Stimulated activated CD4-positive, alpha-beta T cell treated with anti-CD3 and anti-CD28 coated beads, TNF-alpha, amount 100 ng/mL, for 48 hours (primary cell): Measurements from ENCODE around the gene SPO11.

Experiments used
- DNase-seq, 3 donors: peaks; one replicate each; pipeline ENCODE4 v3.0.0-alpha.2; 2020; ENCODE audit warnings: low read depth in 3 of 3

Gene SPO11, protein sequence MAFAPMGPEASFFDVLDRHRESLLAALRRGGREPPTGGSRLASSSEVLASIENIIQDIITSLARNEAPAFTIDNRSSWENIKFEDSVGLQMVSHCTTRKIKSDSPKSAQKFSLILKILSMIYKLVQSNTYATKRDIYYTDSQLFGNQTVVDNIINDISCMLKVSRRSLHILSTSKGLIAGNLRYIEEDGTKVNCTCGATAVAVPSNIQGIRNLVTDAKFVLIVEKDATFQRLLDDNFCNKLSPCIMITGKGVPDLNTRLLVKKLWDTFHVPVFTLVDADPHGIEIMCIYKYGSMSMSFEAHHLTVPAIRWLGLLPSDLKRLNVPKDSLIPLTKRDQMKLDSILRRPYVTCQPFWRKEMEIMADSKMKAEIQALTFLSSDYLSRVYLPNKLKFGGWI

DNA sequence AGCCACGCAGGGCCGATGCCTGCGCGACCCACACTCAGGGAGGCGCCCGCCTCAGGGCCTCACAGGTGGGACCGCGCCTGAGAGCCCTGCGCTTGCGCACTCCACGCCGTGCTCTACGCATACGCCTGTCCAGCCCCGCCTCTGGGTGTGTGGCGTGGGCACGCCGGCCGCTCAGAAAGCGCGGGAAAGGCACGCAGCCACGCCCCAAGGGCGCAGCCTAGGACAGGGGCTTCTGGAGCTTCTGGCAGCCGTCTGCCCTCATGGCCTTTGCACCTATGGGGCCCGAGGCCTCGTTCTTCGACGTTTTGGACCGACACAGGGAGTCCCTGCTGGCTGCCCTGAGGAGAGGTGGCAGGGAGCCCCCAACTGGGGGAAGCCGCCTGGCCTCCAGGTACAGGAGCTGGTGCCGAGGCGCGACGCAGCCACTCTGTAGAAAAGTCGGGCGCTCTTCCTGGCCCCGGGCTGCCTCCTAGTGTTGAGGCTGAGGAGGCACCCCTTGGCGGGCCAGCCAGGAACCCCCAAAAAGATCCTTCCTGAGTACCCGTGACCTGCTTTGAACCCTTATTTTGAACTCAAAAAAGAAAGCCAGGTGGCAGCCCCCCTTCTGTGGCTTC lies at the start of gene SPO11:
SPO11 (plus strand) TSS at position 196 of the 614 bp plus-strand sequence; CDS start at position 261, 65 bp downstream.
- no peak for DNase-seq

DNA sequence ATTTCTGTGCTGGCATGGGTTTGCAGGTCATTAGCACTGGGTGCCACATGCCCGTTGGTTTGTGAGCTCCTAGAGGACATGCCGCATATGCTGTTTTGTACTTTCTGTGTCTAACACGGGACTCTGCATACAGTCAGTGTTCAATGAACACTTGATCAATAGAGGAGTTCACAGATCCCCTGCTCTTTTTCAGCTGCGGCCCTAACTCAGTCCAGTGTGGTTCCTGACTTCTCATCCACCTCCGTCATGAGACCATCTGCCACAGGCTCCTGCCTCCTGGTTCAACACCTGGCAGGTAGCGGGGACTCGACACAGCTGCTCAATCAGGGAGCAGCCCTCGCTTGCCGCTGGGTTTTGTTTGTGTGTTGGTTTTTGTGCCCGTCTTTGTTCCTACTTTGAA lies 49.4 kb upstream of the SPO11 start:
- DNase-seq: no peak

DNA sequence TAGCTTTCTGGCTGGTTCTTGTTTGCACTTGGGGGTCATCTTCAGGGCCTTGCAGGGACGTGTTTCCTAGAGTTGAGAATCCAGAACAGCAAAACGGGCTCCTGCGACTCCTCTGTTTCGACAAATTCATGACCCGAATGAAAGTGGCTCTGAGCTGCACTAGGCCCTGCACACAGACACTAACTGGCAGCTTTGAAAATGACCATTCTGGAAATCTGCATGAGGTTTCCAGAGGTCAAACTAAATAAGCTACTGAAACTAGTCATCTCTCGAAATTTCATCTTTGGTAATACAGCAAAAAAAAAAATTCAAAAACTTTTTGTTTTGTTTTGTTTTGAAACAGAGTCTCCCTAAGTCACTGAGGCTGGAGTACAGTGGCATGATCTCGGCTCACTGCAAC lies 47.7 kb upstream of the SPO11 start:
- no peak for DNase-seq

DNA sequence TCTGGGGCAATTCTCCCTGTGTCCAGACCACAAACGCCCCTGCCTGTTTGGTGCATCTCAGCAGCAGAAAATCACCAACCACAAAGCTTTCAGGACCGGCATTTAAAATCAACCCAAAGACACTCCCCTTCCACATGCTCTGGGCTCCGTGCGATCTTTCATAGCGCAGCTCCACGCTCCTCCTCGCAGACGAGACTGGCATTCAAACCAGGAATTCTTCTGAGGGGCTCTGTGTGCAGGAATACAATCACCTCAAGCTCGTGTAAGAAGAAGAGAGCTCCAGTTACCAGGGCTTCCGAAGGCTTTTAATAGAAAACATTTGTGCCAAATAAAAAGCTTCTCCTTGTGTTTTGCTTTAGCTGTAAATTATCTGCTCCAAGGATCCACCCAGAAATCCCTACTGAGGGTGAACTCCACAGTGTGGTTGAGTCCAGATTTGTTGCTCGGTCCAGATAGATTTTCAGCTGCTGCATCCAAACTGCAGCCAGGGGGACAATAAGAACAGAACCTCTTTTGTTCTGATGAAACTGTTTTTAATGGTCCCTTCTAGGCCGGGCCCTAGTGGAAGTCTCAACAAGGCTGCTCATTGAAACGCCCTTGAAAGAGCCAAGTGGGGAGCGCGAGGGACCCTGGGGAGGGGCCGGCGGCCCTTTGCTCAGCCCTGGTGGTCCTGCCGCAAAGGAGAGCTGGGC lies 46.8 kb upstream of the SPO11 start:
- no peak for DNase-seq

DNA sequence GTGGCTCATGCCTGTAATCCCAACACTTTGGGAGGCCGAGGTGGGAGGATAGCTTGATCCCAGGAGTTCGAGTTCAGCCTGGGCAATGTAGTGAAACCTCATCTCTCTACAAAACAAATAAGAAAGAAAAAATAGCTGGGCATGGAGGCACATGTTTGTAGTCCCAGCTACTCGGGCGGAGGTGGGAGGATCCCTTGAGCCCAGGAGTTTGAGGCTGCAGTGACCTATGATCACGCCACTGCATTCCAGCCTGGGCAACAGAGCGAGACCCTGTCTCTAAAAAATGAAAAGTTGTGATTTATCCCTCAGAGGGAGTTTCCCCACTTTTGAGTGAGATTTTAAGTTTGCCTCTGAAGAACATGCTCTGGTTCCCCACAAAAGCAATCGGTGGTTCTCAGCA lies 45.7 kb upstream of the SPO11 start:
- no peak for DNase-seq

DNA sequence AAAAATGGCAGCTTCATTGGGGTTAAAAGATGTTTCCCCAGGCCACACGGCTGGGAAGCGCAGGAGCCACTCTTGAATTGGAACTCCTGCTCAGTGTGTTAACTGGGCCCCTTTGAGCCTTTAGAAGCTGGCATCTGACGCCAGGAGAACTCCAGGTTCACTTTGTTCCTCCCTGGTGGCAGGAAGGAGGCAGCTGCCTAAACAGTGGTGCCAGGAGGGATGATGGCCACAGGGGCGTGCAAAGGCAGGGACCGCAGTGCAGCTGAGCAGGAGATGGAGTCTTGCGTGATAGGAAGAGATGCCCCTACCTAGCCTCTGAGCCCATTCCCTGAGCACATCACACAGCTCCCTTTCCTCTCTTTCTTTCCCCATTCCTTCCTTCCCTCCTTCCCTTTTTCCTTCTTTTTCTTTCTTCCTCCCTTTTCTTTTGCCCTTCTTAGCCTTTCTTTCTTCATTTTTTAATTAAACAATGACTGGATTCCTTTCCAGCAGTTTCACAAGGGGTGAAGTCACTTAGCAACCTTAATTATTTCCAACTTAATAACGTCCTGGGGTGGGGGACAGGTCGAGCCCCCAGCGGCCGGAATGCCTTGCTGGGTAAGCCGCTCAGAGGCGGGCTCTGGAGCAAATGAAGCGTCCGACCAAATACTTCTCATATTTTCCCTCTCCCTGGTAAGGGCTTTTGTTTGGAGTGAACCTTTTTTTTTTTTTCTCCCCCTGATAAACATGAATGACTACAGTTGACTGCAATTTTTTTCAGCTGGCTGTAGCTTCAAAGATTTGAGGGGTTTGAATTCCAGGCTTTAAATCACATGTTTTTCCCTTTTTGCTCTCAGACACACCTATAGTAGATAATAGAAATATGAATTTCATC lies 42.4 kb upstream of the SPO11 start:
- no peak for DNase-seq

DNA sequence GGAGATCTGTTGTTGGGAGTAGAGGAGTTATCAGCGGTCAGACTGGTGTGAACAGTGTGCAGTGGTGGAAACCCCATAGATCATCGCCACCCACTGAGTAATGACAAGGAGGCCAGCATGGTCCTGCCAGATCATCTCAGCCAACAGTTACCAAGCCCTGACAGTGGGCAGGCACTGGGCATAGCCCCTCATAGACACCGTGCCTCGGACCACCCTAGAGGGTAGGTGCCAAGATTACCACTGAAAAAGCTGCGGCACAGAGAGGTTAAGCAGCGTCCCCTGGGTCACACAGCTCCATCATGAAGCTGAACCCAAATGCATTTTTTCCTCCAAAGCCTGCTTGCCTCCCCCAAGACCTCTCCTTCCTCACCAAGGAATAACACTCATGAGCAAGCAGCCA lies 41.7 kb upstream of the SPO11 start:
- DNase-seq: no peak

DNA sequence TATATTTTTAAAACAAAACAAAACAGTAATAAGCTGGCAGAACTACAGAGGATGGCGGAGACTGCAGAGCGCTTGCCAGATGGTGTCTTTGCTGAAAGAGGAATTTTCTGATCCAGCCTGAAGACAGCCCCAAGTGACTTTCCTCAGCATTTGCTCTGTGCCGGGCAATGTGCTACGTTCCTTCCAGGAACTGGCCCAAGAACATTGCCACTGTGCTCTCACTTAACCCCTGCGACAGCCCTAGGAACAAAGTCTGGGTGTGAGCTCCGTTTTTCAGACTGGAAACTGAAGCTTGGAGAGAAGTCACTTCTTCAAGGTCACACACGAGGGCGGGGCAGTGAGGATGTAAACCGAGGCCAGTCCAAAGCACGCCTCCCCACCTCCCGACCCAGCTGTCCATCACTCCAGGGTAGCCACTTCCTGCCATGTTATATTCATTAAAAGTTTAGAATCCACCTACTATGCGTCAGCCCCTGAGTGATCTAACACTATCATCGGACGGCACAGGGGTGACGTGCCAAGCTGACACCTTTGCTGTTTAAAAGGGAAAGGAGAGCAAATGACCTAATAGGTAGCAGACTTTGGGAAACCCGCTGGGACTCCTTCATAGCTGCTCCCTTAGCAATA lies 40.8 kb upstream of the SPO11 start:
- DNase-seq: no peak

DNA sequence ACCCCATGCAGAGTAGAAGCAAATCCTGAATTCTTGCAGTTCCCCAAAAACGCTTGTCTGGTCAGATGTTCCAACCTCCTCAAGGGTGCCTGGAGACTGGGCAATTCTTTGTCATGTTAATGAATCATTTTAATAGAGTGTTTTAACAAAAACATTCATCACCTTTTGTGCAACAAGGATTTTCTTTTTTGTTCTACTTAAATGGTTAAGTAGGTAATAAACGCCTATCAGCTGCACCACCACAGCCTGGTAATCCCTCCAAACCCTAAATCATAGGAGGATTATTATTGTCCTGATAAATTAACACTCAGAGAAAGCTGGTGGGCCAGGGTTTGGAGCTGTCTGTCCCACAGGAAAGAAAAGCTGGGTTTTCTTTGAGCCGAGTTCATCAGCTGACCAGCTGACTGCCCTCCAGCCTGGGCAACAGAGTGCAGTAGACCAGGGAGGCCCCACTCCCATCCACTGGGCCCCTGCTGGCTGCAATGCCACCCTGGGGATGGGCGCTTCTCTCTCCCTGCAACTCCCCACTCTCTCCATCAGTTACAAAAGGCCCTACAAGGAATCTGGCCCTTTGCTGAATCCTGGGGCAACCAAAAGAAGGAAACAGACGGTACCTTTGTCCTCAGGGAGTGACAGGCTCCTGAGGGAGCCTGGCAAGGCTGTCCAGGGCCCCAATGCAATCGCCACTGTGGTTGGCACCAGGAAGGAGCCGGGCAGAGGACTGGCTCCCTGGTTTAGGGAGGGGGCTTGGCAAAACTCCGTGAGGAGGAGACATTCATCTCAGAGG lies 40.0 kb upstream of the SPO11 start:
- no peak for DNase-seq

DNA sequence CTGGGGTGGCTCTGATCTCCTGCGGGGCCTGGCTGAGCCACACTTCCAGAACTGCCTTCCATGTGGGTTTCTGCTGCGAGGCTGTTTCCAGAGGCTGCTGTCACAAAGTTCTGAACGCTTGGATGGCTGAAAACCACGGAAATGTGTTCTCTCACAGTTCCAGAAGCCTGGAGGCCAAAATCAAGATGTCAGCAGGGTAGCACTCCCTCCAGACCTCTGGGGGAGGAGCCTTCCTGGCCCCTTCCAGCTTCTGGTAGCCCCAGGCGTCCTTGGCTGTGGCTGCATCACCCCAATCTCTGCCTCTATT lies 39.5 kb upstream of the SPO11 start:
- no peak for DNase-seq

DNA sequence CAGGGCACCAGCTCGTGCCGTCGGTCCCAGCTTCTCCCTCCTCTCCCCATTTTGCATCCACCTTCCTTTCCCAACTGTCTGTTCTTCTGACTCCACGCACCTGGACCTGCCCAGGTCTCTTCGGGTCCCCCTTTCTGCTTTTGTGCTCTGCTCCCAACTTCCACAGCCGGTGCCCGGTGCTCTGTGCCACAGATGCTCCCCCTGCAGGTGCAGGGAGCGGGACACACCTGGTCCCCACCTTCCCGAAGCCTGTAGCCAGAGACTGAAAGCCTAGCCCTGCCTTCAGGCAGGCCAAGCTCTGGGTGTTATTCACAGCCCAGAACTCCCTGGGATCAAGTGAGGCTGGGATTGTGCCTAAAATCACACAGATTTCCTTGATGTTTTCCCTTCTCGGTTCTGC lies 38.6 kb upstream of the SPO11 start:
- no peak for DNase-seq

DNA sequence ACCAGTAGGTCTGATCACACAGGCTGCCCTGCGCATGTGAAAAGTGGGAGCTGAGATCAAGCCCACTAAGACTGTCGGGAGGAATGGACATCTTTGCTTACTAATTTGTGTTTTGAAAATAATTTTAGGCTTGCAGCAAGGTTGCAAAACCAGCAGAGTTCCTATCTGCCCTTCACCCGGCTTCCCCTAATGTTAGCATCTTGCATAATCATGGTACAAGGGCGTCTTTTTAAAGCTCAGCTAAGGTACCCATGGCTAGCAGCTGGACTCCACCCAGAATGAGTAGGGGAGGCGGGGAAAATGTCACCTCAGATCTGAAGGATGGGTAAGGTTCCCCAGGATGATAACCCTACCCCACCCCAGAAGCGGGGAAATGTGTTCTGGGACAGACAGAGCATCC lies 37.9 kb upstream of the SPO11 start:
- DNase-seq: no peak

DNA sequence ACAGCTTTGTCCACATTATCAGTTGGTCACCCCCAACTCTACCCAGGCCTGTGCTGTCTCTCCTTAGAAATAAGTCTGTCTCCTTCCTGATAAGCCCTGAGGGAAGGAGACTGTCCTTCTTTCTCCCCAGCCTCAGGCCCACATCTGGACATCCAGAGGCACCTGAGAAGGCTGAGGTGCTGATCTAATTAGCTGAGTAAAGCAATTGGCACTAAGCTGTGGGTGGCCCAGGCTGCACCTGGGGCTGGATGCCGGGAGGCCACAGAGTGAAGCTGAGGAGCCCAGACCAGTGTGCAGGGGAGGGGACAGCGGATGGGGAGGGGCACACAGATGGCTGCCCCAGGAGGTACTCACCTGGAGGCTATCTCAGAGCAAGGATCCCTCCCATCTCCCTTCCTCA lies 37.0 kb upstream of the SPO11 start:
- no peak for DNase-seq

DNA sequence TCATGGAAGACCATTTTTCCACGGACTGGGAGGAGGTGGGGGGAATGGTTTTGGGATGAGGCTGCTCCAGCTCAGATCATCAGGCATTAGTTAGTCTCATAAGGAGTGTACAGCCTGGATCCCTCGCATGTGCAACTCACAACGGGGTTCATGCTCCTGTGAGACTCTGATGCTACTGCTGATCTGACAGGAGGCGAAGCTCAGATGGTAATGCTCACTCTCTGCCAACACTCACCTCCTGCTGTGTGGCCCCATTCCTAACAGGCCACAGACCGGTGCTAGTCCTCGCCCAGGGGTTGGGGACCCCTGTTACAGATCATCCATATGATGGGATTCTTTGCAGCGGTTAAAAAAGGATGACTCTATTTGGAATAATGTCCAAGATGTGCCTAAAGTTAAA lies 35.6 kb upstream of the SPO11 start:
- DNase-seq: no peak

DNA sequence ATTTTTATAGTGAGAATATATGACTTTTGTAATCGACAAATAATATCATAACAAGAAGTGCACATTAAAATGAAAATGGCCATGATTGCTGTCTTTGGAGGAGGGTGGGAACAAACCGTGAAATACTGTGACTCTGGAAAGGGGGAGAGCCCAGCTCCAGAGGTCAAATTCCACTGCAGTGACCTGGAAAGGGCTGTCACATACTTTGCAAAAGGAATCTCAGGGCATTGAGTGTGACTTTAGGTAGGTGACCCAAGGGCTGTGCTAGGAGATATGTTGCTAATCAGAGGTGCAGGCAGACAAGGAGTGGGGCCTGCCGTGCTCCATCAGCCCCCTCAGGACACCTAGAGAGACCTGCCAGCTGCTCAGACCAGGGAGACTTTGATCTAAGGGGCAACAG lies 35.1 kb upstream of the SPO11 start:
- no peak for DNase-seq

DNA sequence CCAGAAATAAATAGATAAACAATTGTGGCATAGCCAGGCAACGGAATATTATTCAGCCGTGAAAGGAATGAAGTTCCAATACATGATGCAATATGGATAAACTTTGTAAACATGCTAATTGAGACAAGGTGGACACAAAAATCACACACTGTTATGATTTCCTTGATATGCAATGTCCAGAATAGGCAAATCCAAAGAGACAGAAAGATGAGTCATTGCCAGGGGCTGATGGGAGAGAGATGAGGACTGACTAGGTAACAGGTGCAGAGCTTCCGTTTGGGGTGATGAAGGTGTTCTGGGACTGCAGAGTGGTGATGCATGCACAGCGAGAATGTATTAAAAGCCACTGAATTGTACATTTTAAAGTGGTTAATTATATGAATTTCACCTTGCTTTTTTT lies 31.1 kb upstream of the SPO11 start:
- DNase-seq: no peak

DNA sequence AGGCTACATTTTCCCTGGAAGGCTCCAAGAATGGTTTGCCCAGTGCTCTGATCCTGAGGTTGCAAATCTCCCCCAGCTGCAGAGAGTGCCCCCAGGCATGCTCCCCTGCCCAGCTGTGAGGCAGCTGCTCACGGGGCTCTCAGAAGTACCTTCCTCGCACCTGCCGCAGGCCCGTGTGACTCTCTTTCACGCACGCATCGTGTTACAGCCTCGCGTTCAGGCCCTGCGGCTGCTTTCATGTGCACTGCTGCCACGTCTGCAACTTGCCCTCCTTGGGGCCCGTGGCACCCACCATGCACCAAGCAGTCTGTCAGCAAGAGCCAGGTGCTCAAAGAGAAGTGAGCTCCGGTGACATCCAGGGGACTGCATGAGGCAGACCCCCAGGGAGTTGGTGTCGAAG lies 28.6 kb upstream of the SPO11 start:
- no peak for DNase-seq

DNA sequence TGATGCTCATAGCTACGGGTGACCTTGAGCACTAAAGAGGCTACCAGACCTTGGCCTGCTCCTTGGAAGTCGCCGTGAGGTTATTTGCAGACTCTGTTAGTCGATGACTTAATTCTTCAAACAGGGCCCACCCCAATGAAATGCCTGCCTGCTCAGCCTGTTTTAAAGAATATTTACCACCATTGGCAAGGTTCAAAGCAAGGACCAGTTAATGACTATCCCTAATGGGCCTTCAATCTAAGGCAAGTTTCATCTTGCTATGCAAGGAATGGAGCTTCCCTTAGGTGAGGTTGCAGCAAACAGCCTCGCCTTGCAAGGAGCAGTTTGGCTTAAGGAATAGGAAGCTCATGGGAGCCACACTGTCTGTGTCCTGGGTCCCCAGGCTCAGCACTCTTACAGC lies 22.9 kb upstream of the SPO11 start:
- DNase-seq: no peak

DNA sequence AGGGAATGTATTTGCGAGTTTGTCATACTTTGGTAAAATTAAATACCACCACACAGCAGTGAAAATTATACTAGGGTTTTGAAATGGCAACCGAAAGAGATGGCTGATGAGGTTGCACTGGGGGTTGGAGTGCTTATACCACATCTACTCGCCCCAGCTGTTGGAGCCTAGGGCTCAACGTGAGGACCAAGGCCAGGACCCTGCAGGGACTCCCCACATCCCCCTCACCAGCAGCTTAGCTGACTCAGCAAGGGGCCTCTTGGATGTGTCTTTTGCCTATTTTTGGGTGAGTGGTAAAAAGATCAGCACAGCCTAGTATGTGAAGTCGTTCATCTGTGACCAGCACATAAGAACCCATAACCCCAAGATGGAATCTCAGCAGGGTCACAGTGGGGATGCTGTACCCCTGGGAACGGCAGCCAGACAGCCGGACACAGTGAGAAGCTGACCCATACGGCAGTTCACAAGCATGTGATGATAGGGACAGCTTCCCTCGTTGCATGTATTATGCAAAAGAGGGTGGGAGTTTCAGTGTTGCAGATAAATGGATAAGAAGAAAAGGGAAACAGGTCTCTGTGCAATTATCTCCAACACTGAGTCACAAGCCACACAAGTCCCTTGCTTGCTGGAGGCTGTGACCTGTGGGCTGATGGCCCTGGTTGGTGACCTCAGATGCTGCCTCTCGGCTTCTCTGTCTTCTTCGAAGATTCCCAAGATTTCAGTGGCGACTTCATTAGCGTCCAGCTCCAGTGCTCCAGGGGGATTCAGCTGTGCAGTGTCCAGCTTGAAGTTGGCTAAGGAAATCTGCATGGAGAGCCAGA lies 20.9 kb upstream of the SPO11 start:
- no peak for DNase-seq

DNA sequence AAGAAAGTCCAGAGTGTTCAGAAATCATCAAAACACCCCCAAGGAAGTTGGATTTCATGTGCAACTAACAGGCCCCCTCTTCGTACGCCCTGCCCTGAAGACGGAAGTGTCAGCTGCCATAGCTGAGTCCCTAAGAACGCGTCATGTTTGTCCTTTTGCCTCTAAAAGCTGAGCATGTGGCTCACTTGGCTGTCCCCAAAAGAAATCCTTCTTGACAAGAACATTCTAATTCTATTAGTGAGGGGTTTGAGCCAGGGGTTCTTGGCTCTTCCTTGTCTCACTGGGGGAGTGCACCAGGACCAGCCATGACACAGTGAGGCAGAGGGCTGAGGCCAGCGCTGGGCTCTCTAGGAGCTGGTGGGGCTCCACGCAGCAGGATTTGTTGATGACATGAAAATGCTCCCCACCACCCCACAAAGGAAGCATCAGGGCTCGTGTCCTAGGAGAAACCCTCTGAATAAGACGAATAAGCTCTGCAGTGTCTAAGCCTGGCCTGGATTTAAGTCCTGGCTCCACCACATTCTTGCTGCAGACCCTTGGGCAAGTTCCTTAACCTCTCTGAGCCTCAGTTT lies 20.0 kb upstream of the SPO11 start:
- DNase-seq: no peak
